ENCODE data around the gene TRIL. TPM values are rescaled to one million over a fixed set of nuclear protein-coding genes. Genes with fewer than 3 reads are reported as not detected.

The TRIL gene
- total RNA-seq, 1 donor from 2014 or later = 6.4 TPM

DNA sequence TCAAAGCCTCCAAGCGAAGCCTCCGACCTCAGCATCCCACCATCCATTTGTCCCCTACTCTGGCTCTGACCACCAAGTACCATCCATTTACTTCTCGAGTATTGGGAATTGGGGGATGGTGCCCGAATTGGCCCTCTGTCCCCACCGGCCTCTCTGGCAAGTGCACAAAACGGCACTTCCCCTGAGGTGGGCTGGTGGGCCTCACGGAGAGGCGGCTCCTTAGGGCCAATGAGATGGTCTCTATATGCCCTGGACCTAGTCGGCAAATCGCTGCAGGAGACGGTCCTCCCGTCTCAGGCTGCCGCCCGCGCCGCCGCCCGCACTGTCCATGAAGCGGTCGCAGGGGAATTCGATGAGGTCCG, 2.8 kb downstream of the TRIL start:
- Histone ChIP-seq H3K4me1 (peaks cover 54% of the 10 kb centered on the region), H3K27me3 (ENCODE audit: low read depth) (peaks cover 38% of the 10 kb centered on the region), H3K36me3 (no peaks in the 10 kb centered on the region), H3K9me3 (no peaks in the 10 kb centered on the region), H3K27ac (peak overlapping the region; percentile 74), H3K4me3 (peak overlapping the region; percentile 57)
- TF ChIP-seq, protein P1, sequence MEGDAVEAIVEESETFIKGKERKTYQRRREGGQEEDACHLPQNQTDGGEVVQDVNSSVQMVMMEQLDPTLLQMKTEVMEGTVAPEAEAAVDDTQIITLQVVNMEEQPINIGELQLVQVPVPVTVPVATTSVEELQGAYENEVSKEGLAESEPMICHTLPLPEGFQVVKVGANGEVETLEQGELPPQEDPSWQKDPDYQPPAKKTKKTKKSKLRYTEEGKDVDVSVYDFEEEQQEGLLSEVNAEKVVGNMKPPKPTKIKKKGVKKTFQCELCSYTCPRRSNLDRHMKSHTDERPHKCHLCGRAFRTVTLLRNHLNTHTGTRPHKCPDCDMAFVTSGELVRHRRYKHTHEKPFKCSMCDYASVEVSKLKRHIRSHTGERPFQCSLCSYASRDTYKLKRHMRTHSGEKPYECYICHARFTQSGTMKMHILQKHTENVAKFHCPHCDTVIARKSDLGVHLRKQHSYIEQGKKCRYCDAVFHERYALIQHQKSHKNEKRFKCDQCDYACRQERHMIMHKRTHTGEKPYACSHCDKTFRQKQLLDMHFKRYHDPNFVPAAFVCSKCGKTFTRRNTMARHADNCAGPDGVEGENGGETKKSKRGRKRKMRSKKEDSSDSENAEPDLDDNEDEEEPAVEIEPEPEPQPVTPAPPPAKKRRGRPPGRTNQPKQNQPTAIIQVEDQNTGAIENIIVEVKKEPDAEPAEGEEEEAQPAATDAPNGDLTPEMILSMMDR (IDR thresholded peaks at IDR 0.05) = no peak
- ATAC-seq (no peak), DNase-seq (no peak)
- intact Hi-C loops (cut with DNase I) = no loop called here

DNA sequence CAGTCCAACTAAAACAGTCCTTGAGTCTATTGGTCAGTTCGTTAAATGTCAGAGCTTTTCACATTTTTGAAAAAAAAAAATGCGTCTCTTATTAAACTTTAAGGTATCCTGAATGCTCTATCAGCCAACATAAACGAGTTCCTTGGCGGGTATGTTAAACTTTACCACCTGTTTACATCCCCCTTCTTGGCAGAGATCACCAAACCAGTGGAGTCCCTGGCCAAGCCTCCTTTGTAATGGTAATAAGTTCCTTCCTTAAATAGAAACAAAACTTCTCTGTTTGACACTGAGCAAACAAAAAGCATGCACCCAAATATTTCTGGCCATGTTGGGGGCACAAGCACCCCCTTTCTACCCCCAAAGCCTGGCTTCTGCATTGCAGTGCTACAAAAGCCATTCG, 3.2 kb downstream of the TRIL start:
- Histone ChIP-seq H3K27me3 (ENCODE audit: low read depth) (peaks cover 38% of the 10 kb centered on the region), H3K4me3 (peak overlapping the region; percentile 57), H3K4me1 (peaks cover 54% of the 10 kb centered on the region), H3K36me3 (no peaks in the 10 kb centered on the region), H3K27ac (peak overlapping the region; percentile 74), H3K9me3 (no peaks in the 10 kb centered on the region)
- TF ChIP-seq, protein P1 (IDR thresholded peaks at IDR 0.05) = no peak
- no peak for DNase-seq
- ATAC-seq = no peak
- intact Hi-C loops (cut with DNase I) = no loop called here

DNA sequence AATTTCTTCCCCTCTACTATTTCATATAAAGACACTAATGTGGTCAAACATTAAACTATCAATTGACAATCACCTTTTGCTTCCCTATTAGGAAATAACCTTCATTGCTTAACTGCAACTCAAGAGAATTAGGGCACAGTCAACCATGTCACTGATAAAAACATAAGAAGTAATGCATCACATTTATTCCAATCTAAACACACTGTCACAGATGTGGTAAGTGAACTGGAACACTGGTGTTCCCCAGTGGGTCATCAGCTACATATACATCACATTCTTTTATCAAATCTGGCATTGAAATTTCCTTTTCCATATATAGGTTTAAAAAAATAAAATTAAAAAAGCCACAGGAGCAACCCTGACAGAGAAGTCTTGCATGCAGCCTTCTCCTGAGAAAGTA, 3.7 kb downstream of the TRIL start:
- Histone ChIP-seq H3K4me1 (peaks cover 54% of the 10 kb centered on the region), H3K9me3 (no peaks in the 10 kb centered on the region), H3K27ac (no peak overlapping the region), H3K27me3 (ENCODE audit: low read depth) (peaks cover 38% of the 10 kb centered on the region), H3K36me3 (no peaks in the 10 kb centered on the region), H3K4me3 (no peak overlapping the region)
- TF ChIP-seq, protein P1 (IDR thresholded peaks at IDR 0.05) = no peak
- ATAC-seq (no peak), DNase-seq (no peak)
- intact Hi-C loops (cut with DNase I) = no loop called here

DNA sequence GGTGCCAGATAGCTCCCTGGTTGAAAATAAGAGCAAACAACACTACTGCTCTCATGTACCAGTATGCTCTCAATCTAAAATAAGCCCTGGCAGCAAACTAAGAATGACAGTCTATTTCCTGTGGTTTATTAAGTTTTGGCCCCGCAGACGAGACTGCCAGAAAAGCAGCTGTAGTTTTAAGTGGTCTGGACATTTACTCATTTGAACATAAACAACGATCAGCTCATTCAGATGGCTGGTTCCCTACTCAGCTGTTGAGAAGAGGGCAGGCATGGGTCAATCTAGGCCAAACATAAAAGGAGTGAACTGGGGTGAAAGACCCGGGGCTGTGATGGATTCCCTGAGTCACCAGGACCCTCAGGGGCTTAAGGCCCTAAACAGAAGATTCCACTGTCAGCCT, 4.5 kb downstream of the TRIL start:
- intact Hi-C loops (cut with DNase I) = no loop called here
- Histone ChIP-seq H3K36me3 (no peaks in the 10 kb centered on the region), H3K4me3 (no peak overlapping the region), H3K9me3 (no peaks in the 10 kb centered on the region), H3K4me1 (peaks cover 47% of the 10 kb centered on the region), H3K27ac (no peak overlapping the region), H3K27me3 (ENCODE audit: low read depth) (peaks cover 35% of the 10 kb centered on the region)
- ATAC-seq (no peak), DNase-seq (no peak)
- TF ChIP-seq, protein P1 (IDR thresholded peaks at IDR 0.05) = no peak

DNA sequence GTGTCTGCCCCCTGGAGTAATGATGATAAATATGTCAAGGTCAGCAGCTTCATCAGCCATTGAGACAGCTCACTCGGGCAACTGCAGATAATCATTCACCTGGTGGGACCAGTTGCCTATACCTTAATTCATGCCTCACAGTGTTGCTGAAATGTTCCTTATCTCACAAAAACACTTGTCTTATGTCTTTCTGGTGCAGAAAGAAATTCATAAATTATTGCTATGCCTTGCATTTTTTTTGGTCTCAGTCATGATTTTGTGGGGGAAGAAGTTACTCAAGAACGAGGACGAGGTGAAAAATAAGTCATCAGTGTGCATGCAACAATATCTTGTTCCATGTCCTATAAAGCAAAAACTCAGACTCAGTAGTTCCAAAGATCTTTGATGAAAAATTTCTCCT, 16.0 kb downstream of the TRIL start:
- Histone ChIP-seq H3K36me3 (no peaks in the 10 kb centered on the region), H3K27me3 (ENCODE audit: low read depth) (no peaks in the 10 kb centered on the region), H3K4me1 (no peaks in the 10 kb centered on the region), H3K27ac (no peak overlapping the region), H3K9me3 (no peaks in the 10 kb centered on the region), H3K4me3 (no peak overlapping the region)
- ATAC-seq (no peak), DNase-seq (no peak)
- intact Hi-C loops (cut with DNase I) = no loop called here
- TF ChIP-seq, protein P1 (IDR thresholded peaks at IDR 0.05) = no peak

DNA sequence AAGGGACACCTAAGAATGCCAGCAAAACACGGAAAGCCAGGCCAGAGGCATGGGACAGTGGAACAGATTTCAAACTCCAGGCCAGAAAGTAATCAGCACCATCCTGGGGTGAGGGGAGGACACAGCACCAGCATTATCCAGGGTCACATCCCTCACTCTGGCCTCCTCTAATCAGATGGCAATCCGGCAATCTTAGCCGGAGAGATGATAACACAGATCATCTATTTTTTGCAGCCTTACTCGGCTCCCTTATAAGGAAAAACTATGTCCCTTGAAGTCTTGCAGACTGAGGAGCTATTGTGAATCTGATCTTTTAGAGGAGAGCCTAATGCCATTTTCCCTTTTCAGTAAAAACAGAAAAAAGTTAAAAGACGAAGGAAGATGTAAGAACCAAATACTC, 16.5 kb downstream of the TRIL start:
- intact Hi-C loops (cut with DNase I) = no loop called here
- Histone ChIP-seq H3K27me3 (ENCODE audit: low read depth) (no peaks in the 10 kb centered on the region), H3K4me3 (no peak overlapping the region), H3K9me3 (no peaks in the 10 kb centered on the region), H3K36me3 (no peaks in the 10 kb centered on the region), H3K27ac (no peak overlapping the region), H3K4me1 (no peaks in the 10 kb centered on the region)
- ATAC-seq (no peak), DNase-seq (no peak)
- TF ChIP-seq, protein P1 (IDR thresholded peaks at IDR 0.05) = no peak
